ENCODE measurements around the gene FOXN3. TPM values are rescaled to one million over a fixed set of nuclear protein-coding genes. Genes with fewer than 3 reads are reported as not detected.

Gene FOXN3
- total RNA-seq, 2 donors from 2014 or later, result 53.9 to 141 TPM

- Histone ChIP-seq H3K9me3 (no peaks in the 10 kb centered on the region), H3K36me3 (no peaks in the 10 kb centered on the region), H3K4me3 (no peak overlapping the region), H3K4me1 (replicated peaks) (no peaks in the 10 kb centered on the region), H3K27ac (no peak overlapping the region), H3K27me3 (replicated peaks; ENCODE audit: insufficient read depth) (no peaks in the 10 kb centered on the region)
- no peak for DNase-seq (ENCODE audit: low spot score)
- TF ChIP-seq POLR2AphosphoS5 (IDR thresholded peaks at IDR 0.05) (no peak), POLR2A (IDR thresholded peaks at IDR 0.05) (no peak), CTCF (IDR thresholded peaks at IDR 0.05) (no peak)
- intact Hi-C loops (cut with DNase I), result no loop called here
- 91% methylated on average over 8 of the region's 8 CpGs for WGBS
Measured at GRCh38 chr14:89246290-89246689, 170.7 kb downstream of the FOXN3 start.

- 83% methylated on average over 9 of the region's 9 CpGs for WGBS
- intact Hi-C loops (cut with DNase I), result no loop called here
- no peaks in the 10 kb centered on the region for H3K36me3 ChIP-seq
- DNase-seq (ENCODE audit: low spot score), result no peak
- H3K9me3 ChIP-seq, result no peaks in the 10 kb centered on the region
- H3K27me3 ChIP-seq (replicated peaks; ENCODE audit: insufficient read depth), result no peaks in the 10 kb centered on the region
- TF ChIP-seq POLR2A (IDR thresholded peaks at IDR 0.05) (no peak), CTCF (IDR thresholded peaks at IDR 0.05) (no peak), POLR2AphosphoS5 (IDR thresholded peaks at IDR 0.05) (no peak)
- no peak overlapping the region for H3K27ac ChIP-seq
- H3K4me1 ChIP-seq (replicated peaks), result no peaks in the 10 kb centered on the region
- no peak overlapping the region for H3K4me3 ChIP-seq
Measured at GRCh38 chr14:89245802-89246201, 171.2 kb downstream of the FOXN3 start.

- no peaks in the 10 kb centered on the region for H3K4me1 ChIP-seq (replicated peaks)
- intact Hi-C loops (cut with DNase I), result no loop called here
- 96% methylated on average over 6 of the region's 6 CpGs for WGBS
Measured at GRCh38 chr14:89244720-89245119, 172.3 kb downstream of the FOXN3 start.

GRCh38 chr14:89243741-89244140 lies 173.3 kb downstream of the FOXN3 start:
- intact Hi-C loops (cut with DNase I), result no loop called here
- WGBS, result 89% methylated on average over 6 of the region's 6 CpGs

More at GRCh38 chr14:89244720-89245119, 172.3 kb downstream of the FOXN3 start:
- Histone ChIP-seq H3K36me3 (no peaks in the 10 kb centered on the region), H3K4me3 (no peak overlapping the region), H3K27me3 (replicated peaks; ENCODE audit: insufficient read depth) (no peaks in the 10 kb centered on the region), H3K27ac (no peak overlapping the region), H3K9me3 (no peaks in the 10 kb centered on the region)
- TF ChIP-seq POLR2AphosphoS5 (IDR thresholded peaks at IDR 0.05), result no peak
- no peak for TF ChIP-seq CTCF (IDR thresholded peaks at IDR 0.05)
- no peak for TF ChIP-seq POLR2A (IDR thresholded peaks at IDR 0.05)
- DNase-seq (ENCODE audit: low spot score), result no peak

More at GRCh38 chr14:89243741-89244140, 173.3 kb downstream of the FOXN3 start:
- Histone ChIP-seq H3K9me3 (no peaks in the 10 kb centered on the region), H3K4me3 (no peak overlapping the region), H3K27ac (no peak overlapping the region), H3K36me3 (no peaks in the 10 kb centered on the region), H3K4me1 (replicated peaks) (no peaks in the 10 kb centered on the region), H3K27me3 (replicated peaks; ENCODE audit: insufficient read depth) (no peaks in the 10 kb centered on the region)
- TF ChIP-seq POLR2AphosphoS5 (IDR thresholded peaks at IDR 0.05) (no peak), CTCF (IDR thresholded peaks at IDR 0.05) (no peak), POLR2A (IDR thresholded peaks at IDR 0.05) (no peak)
- DNase-seq (ENCODE audit: low spot score), result no peak
